Body of pancreas (tissue), 4 donors: ENCODE measurements around the gene SH2B3. TPM values are rescaled to one million over a fixed set of nuclear protein-coding genes. Genes with fewer than 3 reads are reported as not detected.
"Not testable (repeated sequence)": the region's sequence is repeated elsewhere in the genome, so short reads cannot be mapped to it uniquely, and the experiment has no call there.

ENCODE experiments used
- ATAC-seq: fragments of 150-250 bp; one replicate; pipeline ENCODE4 v1.9.1; 2016
- DNase-seq, 4 donors: peaks; one replicate each; pipeline ENCODE4 v3.0.0-alpha.2; 2019
- H3K27ac ChIP-seq, 4 donors: fragments of 200-600 bp; sonication (generic); 1 replicate in 3 of 4; 2 replicates in 1 of 4; pipeline versions ENCODE4 v1.5.1 to v1.6.1; 2016 to 2019; ENCODE audit warnings: mild to moderate bottlenecking in 1 of 4, mixed read lengths in 1 of 4, moderate library complexity in 1 of 4
- H3K27me3 ChIP-seq, 2 donors: fragments of 200-600 bp; sonication (generic); one replicate each; pipeline ENCODE4 v1.6.0; 2016; ENCODE audit warnings: mild to moderate bottlenecking in 1 of 2
- H3K36me3 ChIP-seq, 2 donors: fragments of 200-600 bp; sonication (generic); replicated peaks in 1 of 2; 2 replicates each; pipeline ENCODE4 v1.5.1; 2016; ENCODE audit warnings: low read depth in 2 of 2; ENCODE audit not compliant: insufficient read depth in 1 of 2
- H3K4me1 ChIP-seq: fragments of 200-600 bp; sonication (generic); one replicate; pipeline ENCODE4 v1.6.0; 2016
- H3K4me3 ChIP-seq, 2 donors: fragments of 200-600 bp; sonication (generic); 1 replicate in 1 of 2; 2 replicates in 1 of 2; pipeline ENCODE4 v1.5.1; 2016 to 2019
- H3K9me3 ChIP-seq, 3 donors: fragments of 200-600 bp; sonication (generic); 1 replicate in 2 of 3; 2 replicates in 1 of 3; pipeline ENCODE4 v1.5.1; 2016
- CTCF ChIP-seq, 7 experiments: fragments of 450-650 bp in 4 of 7; fragments of 200-600 bp in 3 of 7; sonication (generic) in 3 of 7; IDR thresholded peaks; one replicate each; pipeline ENCODE4 v1.5.1; 2016 to 2019; ENCODE audit warnings: antibody characterized with exemption in 7 of 7
- POLR2A ChIP-seq, 3 donors: fragments of 450-650 bp; IDR thresholded peaks; one replicate each; pipeline ENCODE4 v1.6.1; 2016; ENCODE audit warnings: antibody characterized with exemption in 3 of 3, mild to moderate bottlenecking in 2 of 3
- WGBS, 2 donors: methylation state at CpG; one replicate each; pipeline ENCODE4 v1.1.5; 2017; 5-methylcytosine and 5-hydroxymethylcytosine counted together
- intact Hi-C: fragments of 100-400 bp; cut with DNase I; formaldehyde crosslinking; loops from one replicate; pipeline ENCODE4 v1.15.1; 2023
- total RNA-seq, 2 donors: library from RNA; depleted of rRNA; stranded (reverse); fragments of >200 nt; gene quantifications; one replicate each; pipeline ENCODE4 v1.1.0, GENCODE V29; 2016

Gene SH2B3
- total RNA-seq, 2 donors from 2014 or later = 23.1 to 41.9 TPM

- Histone ChIP-seq H3K36me3 (no peaks in the 10 kb centered on the region), H3K9me3 (no peaks in the 10 kb centered on the region), H3K4me3 (peak within 1 kb of the TSS; percentile 62 to 85), H3K4me1 (peaks cover 52% of the 10 kb centered on the region), H3K27me3 (no peaks in the 10 kb centered on the region), H3K27ac (peak within 1 kb of the TSS; percentile 77 to 87 (median 84))
- 0 to 6% methylated on average over 4 to 68 of the region's 72 CpGs for WGBS, 2 donors
- intact Hi-C loops = no loop called here
- ATAC-seq (peak; percentile 90), DNase-seq (peak; percentile 95 to 96 (median 96))
- TF ChIP-seq CTCF (IDR thresholded peaks at IDR 0.05) (peak in 2 of 7 experiments; percentile 3 to 17), POLR2A (IDR thresholded peaks at IDR 0.05) (peak; percentile 70 to 83 (median 75))
These were observed 36.8 kb upstream of the SH2B3 start, which contains the start of gene PHETA1 for GRCh38 chr12:111368788-111369495. Gene PHETA1, minus strand, starts transcription at chr12:111369095. Its CDS starts 5,668 bp downstream, at chr12:111363427.

- ATAC-seq (no peak), DNase-seq (no peak)
- TF ChIP-seq POLR2A (IDR thresholded peaks at IDR 0.05) = no peak
- TF ChIP-seq CTCF (IDR thresholded peaks at IDR 0.05) = no peak
- no peaks in the 10 kb centered on the region for H3K36me3 ChIP-seq
- peak overlapping the region in 1 of 4 donors; percentile 87 for H3K27ac ChIP-seq
- H3K27me3 ChIP-seq = no peaks in the 10 kb centered on the region
- H3K4me1 ChIP-seq = peaks cover 45% of the 10 kb centered on the region
- H3K9me3 ChIP-seq = no peaks in the 10 kb centered on the region
- H3K4me3 ChIP-seq = peak overlapping the region in 1 of 2 donors; percentile 62
- 35 to 44% methylated on average over 13 of the region's 13 CpGs for WGBS, 2 donors
- intact Hi-C loops = no loop called here
These were observed 36.1 kb upstream of the SH2B3 start for GRCh38 chr12:111369496-111370220.

- H3K36me3 ChIP-seq, ATAC-seq, H3K27ac ChIP-seq, DNase-seq, H3K9me3 ChIP-seq, H3K4me1 ChIP-seq, H3K4me3 ChIP-seq, intact Hi-C loops, H3K27me3 ChIP-seq: not testable (repeated sequence)
- 84 to 85% methylated on average over 1 of the region's 1 CpG for WGBS, 2 donors
These were observed 32.5 kb upstream of the SH2B3 start for GRCh38 chr12:111373231-111373630.

- H3K4me1 ChIP-seq = no peaks in the 10 kb centered on the region
- 93 to 98% methylated on average over 3 of the region's 3 CpGs for WGBS, 2 donors
- no peak overlapping the region for H3K4me3 ChIP-seq
These were observed 28.3 kb upstream of the SH2B3 start for GRCh38 chr12:111377440-111377839.

More at GRCh38 chr12:111377440-111377839, 28.3 kb upstream of the SH2B3 start:
- no peak overlapping the region for H3K27ac ChIP-seq
- H3K9me3 ChIP-seq = no peaks in the 10 kb centered on the region
- H3K36me3 ChIP-seq = no peaks in the 10 kb centered on the region
- no peaks in the 10 kb centered on the region for H3K27me3 ChIP-seq
- no peak for ATAC-seq
- intact Hi-C loops = no loop called here
- DNase-seq = no peak
- TF ChIP-seq POLR2A (IDR thresholded peaks at IDR 0.05) (no peak), CTCF (IDR thresholded peaks at IDR 0.05) (no peak)
